Activated naive CD4-positive, alpha-beta T cell treated with anti-CD3 and anti-CD28 coated beads for 36 hours (primary cell): Measurements from ENCODE around the gene IGSF3. TPM values are rescaled to one million over a fixed set of nuclear protein-coding genes. Genes with fewer than 3 reads are reported as not detected.

Experiments used
- CTCF ChIA-PET: fragments of 350-600 bp; sonication (Branson Sonifier 250); formaldehyde crosslinking; loops from one replicate; lab custom pipeline; 2021; ENCODE audit warnings: antibody characterized with exemption; lab: Charles Lee
- DNase-seq: peaks from one replicate; pipeline ENCODE4 v3.0.0-alpha.2; 2020
- H3K27ac Mint-ChIP-seq: one replicate; pipeline ENCODE4 v1.8.0; 2021; ENCODE audit warnings: mild to moderate bottlenecking, mixed read lengths
- H3K27me3 Mint-ChIP-seq: one replicate; pipeline ENCODE4 v1.8.0; 2021; ENCODE audit warnings: low read depth, mixed read lengths
- H3K36me3 Mint-ChIP-seq: one replicate; pipeline ENCODE4 v1.8.0; 2021; ENCODE audit warnings: low read depth, mixed read lengths
- H3K4me1 Mint-ChIP-seq: one replicate; pipeline ENCODE4 v1.8.0; 2021; ENCODE audit warnings: low read depth, mixed read lengths
- H3K4me3 Mint-ChIP-seq: one replicate; pipeline ENCODE4 v1.8.0; 2021; ENCODE audit warnings: mild to moderate bottlenecking, moderate library complexity, mixed read lengths
- H3K9me3 Mint-ChIP-seq: one replicate; pipeline ENCODE4 v1.8.0; 2021; ENCODE audit warnings: mixed read lengths
- intact Hi-C: fragments of 100-400 bp; cut with micrococcal nuclease; formaldehyde crosslinking; loops from one replicate; pipeline ENCODE4 v1.15.1; 2023
- microRNA-seq: library from miRNA; unstranded; fragments of <30 nt; microRNA quantifications from one replicate; pipeline ENCODE4 v1.2.0, GENCODE V29; 2022; ENCODE audit warnings: borderline microRNAs expressed, borderline replicate concordance
- total RNA-seq, 2 experiments: library from RNA; stranded (reverse); gene quantifications; one replicate each; pipeline ENCODE4 v1.2.3, GENCODE V29; 2021

IGSF3 gene
- total RNA-seq, 2 experiments from 2014 or later, result 0.81 to 0.96 TPM

- Mint-ChIP-seq H3K4me1 (no peaks in the 10 kb centered on the region), H3K27me3 (no peaks in the 10 kb centered on the region), H3K27ac (no peak overlapping the region), H3K4me3 (no peak overlapping the region), H3K36me3 (peaks cover 11% of the 10 kb centered on the region), H3K9me3 (peaks cover 3% of the 10 kb centered on the region)
- CTCF ChIA-PET, result no interaction called here
- DNase-seq, result no peak
- intact Hi-C loops, result no loop called here
Measured at GRCh38 chr1:116529199-116529631, 138.3 kb downstream of the IGSF3 start.

- no peak for DNase-seq
- Mint-ChIP-seq H3K4me1 (no peaks in the 10 kb centered on the region), H3K4me3 (no peak overlapping the region), H3K36me3 (peaks cover 4% of the 10 kb centered on the region), H3K27me3 (no peaks in the 10 kb centered on the region), H3K27ac (no peak overlapping the region), H3K9me3 (peaks cover 3% of the 10 kb centered on the region)
- intact Hi-C loops, result no loop called here
- CTCF ChIA-PET, result no interaction called here
Measured at GRCh38 chr1:116528329-116529083, 139.0 kb downstream of the IGSF3 start.

DNA sequence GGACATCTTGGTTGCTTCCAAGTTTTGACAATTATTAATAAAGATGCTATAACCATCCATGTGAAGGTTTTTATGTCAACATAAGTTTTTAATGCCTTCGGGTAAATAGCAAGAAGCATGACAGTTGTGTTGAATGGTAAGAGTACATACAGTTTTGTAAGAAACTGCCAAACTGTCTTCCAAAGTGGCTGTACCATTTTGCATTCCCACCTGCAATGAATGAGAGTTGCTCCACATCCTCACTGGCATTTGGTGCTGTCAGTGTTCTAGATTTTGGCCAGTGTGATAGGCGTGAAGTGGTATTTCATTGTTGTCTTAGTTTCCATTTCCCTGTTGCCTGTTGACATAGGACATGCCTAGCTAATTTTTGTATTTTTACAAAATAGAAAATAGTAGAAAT lies 142.1 kb downstream of the IGSF3 start:
- Mint-ChIP-seq H3K36me3 (peaks cover 4% of the 10 kb centered on the region), H3K4me1 (no peaks in the 10 kb centered on the region), H3K4me3 (no peak overlapping the region), H3K9me3 (peaks cover 3% of the 10 kb centered on the region), H3K27ac (no peak overlapping the region), H3K27me3 (no peaks in the 10 kb centered on the region)
- intact Hi-C loops, result no loop called here
- no peak for DNase-seq
- CTCF ChIA-PET, result no interaction called here

Small RNAs within 50 kb of the gene (microRNA-seq; reads per million reads assigned to microRNA genes)
- not detected for gene MIR320B1
- gene MIR548AC, result not detected

Other genes with a start within 250 kb of the IGSF3 start
- 1 to 10 TPM; 3.9 to 4.2 TPM for gene CD58, start 96.7 kb downstream of the IGSF3 start, total RNA-seq
- 100 to 1,000 TPM; 251 to 264 TPM for gene CD2, start 86.7 kb upstream of the IGSF3 start, total RNA-seq
- gene PTGFRN, start 242.2 kb upstream of the IGSF3 start, total RNA-seq, result 10 to 100 TPM; 24.0 to 28.0 TPM